Measurements from ENCODE around the gene RASAL2.
"Not testable (repeated sequence)": the region's sequence is repeated elsewhere in the genome, so short reads cannot be mapped to it uniquely, and the experiment has no call there.

The RASAL2 gene

DNA sequence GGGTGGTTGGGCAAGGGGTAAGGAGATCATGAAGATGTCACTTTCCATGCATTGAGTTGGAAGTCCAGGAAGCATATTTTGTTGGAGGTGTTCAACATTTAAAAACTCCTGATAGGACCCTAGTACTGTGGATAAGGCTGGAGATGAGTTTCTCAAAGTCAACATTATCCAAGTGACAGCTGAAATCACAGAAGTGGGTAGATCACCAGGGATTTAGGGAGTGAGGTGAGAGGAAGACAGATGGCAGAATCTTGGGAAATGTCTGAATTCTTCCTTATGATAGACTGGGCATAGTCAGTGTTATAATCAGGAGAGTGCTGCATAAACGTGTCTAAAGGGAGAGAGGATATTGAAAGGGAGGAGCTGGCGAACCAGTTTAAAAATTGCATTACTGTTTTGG lies 5.3 kb upstream of the RASAL2 start:
- H3K4me3 ChIP-seq (replicated peaks in 1 of 2; ENCODE audit: low read depth in 2 of 2, low read length in 2 of 2) = no peak overlapping the region
- TF ChIP-seq, protein P1, sequence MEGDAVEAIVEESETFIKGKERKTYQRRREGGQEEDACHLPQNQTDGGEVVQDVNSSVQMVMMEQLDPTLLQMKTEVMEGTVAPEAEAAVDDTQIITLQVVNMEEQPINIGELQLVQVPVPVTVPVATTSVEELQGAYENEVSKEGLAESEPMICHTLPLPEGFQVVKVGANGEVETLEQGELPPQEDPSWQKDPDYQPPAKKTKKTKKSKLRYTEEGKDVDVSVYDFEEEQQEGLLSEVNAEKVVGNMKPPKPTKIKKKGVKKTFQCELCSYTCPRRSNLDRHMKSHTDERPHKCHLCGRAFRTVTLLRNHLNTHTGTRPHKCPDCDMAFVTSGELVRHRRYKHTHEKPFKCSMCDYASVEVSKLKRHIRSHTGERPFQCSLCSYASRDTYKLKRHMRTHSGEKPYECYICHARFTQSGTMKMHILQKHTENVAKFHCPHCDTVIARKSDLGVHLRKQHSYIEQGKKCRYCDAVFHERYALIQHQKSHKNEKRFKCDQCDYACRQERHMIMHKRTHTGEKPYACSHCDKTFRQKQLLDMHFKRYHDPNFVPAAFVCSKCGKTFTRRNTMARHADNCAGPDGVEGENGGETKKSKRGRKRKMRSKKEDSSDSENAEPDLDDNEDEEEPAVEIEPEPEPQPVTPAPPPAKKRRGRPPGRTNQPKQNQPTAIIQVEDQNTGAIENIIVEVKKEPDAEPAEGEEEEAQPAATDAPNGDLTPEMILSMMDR (IDR thresholded peaks at IDR 0.05; ENCODE audit: low read depth, low read length) = no peak

DNA sequence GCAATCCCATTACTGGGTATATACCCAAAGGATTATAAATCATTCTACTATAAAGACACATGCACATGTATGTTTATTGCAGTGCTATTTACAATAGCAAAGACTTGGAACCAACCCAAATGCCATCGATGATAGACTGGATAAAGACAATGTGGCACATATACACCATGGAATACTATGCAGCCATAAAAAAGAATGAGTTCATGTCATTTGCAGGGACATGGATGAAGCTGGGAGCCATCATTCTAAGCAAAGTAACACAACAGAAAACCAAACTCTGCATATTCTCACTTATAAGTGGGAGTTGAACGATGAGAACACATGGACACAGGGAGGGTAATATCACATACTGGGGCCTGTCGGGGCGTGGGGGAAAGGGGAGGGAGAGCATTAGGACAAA lies 2.5 kb upstream of the RASAL2 start:
- DNase-seq (ENCODE audit: low read depth in 2 of 2) = not testable (repeated sequence)

More for the DNA sequence above, 5.3 kb upstream of the RASAL2 start:
- DNase-seq (ENCODE audit: low read depth in 2 of 2) = no peak

DNA sequence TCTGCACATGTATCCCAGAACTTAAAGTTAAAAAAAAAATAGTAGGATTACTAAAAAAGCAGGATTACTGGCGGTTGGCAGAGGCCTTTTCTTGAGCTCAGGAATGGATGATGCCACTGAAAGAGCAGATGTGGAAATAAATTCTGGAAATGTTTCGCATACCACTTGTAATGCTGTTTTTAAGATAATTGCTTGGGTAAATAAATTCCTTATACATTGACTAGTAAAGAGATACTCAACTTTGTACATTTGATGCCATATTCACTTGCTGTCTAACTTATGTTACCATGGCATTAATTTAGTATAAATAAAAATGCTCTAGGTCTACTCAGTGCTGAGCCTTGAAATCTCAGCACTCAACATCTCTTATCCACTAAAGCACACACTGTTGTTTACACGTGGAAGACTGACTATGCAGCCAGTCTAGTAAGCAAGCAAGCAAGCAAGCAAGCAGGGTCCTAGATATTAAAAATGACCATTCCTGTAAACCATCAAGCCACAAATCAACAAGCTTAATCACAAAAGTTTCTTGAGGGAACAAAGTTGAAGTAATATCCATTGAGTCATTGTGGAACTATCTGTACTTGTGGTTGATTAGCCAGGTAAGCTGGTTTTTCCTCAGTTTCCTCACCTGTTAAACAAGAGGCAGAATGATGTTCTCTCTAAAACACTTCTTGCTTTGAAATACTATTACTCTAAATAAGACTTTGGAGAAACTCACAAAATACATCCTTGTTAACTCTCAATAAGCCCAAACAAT lies 1.7 kb upstream of the RASAL2 start:
- DNase-seq (ENCODE audit: low read depth in 2 of 2) = peak; percentile 66 to 73
- H3K4me3 ChIP-seq (replicated peaks in 1 of 2; ENCODE audit: low read depth in 2 of 2, low read length in 2 of 2) = peak overlapping the region in 1 of 2 donors; percentile 72
- TF ChIP-seq, protein P1 (IDR thresholded peaks at IDR 0.05; ENCODE audit: low read depth, low read length) = no peak

More for the DNA sequence above, 2.5 kb upstream of the RASAL2 start:
- not testable (repeated sequence) for H3K4me3 ChIP-seq (replicated peaks in 1 of 2; ENCODE audit: low read depth in 2 of 2, low read length in 2 of 2)

DNA sequence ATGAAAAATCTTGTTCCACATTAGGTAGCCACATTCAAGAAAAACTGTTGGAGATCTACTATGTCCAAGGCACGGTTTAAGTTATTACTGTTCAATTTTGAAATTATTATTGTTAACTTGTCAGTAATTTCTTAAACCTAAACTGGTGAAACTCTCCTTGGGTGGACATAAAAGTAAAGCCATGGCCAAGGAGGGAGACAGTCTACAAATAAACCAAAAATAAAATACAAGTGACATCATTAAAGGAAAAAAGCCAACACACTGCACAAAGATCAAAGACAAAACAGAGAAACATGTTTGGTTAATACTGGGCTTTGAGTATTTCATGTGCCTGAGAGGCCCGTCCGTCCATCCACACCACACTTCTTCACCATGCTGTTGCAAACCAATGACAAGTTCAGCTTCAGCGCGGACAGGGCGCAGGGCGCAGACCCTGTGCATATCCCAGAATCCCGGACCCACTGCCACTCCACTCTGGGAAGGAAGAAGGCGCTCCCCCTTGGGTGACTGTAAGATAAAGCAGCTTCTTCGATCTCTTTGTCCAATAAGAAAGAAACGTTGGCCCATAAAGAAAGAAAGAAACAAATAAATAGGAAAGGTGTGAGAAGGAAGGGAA lies 918 bp upstream of the RASAL2 start:
- H3K4me3 ChIP-seq (replicated peaks in 1 of 2; ENCODE audit: low read depth in 2 of 2, low read length in 2 of 2) = peak overlapping the region; percentile 72 to 92
- TF ChIP-seq, protein P1 (IDR thresholded peaks at IDR 0.05; ENCODE audit: low read depth, low read length) = peak; percentile 18
- no peak for DNase-seq (ENCODE audit: low read depth in 2 of 2)

DNA sequence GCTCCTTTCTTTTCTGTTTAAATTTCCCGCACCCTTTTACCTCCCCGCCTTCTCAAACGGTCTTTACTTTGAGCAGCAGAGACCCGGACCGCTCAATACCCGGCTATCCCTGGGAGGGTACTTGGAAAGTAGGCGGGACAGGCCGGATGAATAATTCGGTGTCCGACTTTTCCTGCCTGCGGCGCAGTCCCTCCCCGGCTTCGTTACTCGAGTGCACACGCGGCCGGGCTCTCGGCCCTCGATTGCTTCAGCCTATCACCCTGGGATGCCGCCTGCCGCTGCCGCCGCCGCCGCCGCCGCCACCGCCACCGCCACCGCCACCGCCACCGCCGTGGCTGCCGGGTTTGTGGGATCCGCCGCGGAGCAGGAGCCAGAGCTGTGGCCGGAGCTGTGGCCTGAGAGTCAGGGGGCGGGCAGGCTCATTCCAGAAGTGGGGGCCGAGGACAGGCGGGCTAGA lies 382 bp upstream of the RASAL2 start:
- peak; percentile 97 to 98 for DNase-seq (ENCODE audit: low read depth in 2 of 2)
- TF ChIP-seq, protein P1 (IDR thresholded peaks at IDR 0.05; ENCODE audit: low read depth, low read length) = no peak
- peak overlapping the region; percentile 92 to 94 for H3K4me3 ChIP-seq (replicated peaks in 1 of 2; ENCODE audit: low read depth in 2 of 2, low read length in 2 of 2)

DNA sequence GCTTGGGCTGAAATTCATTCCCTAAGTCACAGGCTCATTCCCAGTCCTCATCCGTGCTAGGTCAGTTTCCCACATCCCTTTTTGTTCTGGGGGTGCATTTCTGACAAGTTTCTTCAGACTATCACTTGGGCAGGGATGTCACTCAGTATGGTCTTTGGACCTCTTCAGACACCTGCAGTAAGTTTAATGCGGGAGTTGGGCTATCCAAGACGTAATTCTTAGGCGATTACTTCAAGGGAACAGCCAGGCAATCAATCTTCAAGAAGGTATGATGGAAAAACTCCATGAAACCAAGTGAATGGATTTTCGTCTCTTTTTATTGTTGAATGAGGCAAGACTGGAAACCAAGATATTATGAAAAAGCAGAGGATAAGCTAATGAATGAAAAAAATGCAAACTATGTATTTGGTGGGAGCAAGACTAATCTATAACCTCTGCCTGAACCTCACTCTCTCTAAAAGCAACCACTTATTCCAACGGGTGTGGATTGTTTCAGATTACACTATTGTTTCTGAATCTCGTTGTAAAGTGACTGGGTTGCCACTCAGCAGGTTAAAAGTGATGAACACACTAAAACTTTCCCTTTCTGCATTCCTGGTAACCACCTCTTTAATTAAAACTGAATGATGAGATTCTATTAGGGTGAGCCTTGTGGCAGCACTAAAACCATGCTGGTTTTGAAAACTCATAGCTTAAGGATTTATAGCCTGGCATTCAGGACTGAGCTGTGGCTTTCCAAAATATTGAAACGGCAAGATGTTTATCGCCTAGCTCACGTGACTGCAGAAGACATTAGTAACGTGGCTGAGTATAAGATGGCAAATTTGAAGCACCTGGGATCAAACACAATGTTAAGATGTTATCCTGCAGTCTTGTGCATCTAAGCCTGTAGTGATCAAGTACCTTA lies 1.1 kb downstream of the RASAL2 start:
- peak; percentile 45 to 57 for DNase-seq (ENCODE audit: low read depth in 2 of 2)
- peak overlapping the region; percentile 92 to 94 for H3K4me3 ChIP-seq (replicated peaks in 1 of 2; ENCODE audit: low read depth in 2 of 2, low read length in 2 of 2)
- TF ChIP-seq, protein P1 (IDR thresholded peaks at IDR 0.05; ENCODE audit: low read depth, low read length) = no peak
